GM19397 (cell line): ENCODE results near the gene GJC2.

Experiments
- ATAC-seq: cut with Tn5 transposase; IDR thresholded peaks from one replicate; pipeline ENCODE4 v1.9.1; 2021; ENCODE audit warnings: mild to moderate bottlenecking, moderate library complexity; ENCODE audit not compliant: unreplicated experiment

GJC2 gene

DNA sequence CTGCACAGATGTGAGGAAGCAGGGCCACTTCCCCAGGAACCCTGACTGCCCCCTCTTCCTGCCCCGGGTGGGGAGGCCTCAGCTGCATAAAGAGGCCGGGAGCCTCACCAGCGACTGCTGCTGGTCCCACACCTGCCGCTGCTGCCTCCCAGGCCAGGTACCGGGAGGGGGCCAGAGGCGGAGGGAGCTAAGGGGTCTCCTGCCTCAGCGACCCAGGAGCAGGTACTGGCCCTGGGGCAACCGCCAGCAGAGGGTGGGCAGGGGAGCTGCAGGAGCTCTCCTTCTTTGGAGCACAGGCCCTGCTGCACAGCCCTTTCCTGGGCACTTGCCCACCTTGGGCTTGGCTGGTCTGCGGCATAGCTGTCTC lies 6.8 kb downstream of the GJC2 start:
- no peak for ATAC-seq

DNA sequence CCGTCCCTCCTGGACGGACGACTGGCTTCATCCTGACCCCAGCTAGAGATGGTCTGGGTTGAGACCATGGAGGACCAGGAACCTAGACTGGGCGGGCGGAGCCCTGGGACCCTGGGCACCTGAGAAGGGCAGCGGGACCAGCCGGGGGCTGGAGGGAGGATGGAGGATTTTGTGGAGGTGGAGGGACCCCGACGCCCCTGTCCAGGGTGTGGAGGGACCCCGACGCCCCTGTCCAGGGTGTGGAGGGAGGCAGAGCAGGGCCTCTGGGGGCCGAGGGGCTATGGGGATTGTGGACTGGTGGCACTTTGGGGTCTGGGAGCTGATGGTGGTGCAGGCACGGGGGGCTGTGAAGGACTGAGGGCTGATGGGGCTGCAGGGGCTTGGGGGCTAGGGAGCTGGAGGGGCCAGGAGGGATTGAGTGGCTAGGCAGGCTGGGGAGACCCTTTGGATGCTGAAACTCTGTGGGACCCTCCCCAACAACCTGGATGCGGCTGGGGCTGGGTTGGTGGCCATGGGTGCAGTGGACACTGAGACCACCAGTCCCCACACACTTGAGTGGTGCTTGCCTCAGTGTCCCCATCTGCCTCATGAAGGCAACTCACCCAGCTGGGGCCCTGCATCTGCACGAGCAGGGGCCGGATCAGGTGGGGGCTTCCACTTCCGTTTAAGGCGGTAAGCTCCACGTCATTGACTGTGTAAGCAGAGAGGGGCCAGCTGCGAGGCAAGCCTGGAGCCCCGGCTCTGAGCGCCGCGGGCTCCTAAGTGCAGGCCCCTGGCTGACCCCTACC lies 7.4 kb downstream of the GJC2 start:
- ATAC-seq: no peak

DNA sequence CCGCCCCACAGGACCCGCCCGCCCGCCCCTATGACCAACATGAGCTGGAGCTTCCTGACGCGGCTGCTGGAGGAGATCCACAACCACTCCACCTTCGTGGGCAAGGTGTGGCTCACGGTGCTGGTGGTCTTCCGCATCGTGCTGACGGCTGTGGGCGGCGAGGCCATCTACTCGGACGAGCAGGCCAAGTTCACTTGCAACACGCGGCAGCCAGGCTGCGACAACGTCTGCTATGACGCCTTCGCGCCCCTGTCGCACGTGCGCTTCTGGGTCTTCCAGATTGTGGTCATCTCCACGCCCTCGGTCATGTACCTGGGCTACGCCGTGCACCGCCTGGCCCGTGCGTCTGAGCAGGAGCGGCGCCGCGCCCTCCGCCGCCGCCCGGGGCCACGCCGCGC lies 8.0 kb downstream of the GJC2 start:
- no peak for ATAC-seq

DNA sequence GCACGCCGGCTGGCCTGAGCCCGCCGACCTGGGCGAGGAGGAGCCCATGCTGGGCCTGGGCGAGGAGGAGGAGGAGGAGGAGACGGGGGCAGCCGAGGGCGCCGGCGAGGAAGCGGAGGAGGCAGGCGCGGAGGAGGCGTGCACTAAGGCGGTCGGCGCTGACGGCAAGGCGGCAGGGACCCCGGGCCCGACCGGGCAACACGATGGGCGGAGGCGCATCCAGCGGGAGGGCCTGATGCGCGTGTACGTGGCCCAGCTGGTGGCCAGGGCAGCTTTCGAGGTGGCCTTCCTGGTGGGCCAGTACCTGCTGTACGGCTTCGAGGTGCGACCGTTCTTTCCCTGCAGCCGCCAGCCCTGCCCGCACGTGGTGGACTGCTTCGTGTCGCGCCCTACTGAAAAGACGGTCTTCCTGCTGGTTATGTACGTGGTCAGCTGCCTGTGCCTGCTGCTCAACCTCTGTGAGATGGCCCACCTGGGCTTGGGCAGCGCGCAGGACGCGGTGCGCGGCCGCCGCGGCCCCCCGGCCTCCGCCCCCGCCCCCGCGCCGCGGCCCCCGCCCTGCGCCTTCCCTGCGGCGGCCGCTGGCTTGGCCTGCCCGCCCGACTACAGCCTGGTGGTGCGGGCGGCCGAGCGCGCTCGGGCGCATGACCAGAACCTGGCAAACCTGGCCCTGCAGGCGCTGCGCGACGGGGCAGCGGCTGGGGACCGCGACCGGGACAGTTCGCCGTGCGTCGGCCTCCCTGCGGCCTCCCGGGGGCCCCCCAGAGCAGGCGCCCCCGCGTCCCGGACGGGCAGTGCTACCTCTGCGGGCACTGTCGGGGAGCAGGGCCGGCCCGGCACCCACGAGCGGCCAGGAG lies 8.6 kb downstream of the GJC2 start:
- no peak for ATAC-seq

DNA sequence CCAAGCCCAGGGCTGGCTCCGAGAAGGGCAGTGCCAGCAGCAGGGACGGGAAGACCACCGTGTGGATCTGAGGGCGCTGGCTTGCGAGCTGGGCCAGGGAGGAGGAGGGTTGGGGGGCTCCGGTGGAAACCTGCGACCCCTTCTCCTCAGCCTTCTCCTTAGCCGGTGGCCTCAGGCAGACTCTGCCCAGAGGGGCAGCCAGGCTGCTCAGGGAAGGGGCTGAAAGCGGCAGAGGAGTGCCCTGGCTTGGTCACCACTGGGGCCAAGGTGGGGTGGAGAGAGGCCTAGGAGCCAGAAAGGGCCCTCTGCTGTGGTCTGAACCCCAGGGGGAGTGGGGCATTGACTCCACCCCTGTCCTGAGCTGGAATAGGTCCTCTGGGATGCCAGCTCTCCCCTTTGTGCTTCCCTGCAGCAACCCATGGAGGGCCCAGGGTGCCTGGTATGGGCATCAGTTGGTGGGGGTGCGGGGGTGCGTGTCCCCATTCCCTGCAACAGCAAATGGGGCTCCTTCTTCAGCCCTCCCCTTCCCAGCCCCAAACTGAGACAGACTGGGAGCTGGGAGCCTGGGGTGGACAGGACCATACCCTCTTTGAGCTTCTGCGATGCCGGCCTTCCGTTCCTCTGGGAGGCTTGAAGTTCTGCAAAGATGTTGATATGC lies 9.4 kb downstream of the GJC2 start:
- no peak for ATAC-seq

DNA sequence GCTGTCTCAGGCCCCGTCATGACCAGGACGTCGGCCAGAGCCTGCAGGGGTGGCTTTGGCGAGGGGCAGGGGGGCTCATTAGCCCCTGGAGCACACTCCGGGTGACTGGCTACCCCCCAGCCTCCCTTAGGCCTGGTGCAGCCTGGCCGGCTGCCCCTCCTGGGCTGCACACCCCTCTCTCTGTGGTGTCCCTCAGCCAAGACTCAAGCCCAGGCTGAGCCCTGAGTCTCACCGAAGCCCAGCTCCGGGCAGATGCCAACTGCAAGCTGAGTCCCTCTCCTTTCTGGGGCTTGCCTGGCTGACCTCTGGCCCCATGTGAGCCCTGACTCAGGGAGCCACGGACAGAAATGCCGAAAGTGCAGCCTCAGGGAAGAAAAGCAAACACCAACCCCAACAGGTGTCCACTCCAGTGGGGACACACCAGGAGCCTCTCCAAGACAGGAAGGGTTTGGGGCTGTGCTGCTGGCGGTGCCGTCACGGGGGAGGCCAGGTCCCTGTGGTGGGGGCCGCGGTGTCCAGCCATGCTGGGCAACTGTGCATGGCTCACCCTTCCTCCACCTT lies 10.6 kb downstream of the GJC2 start:
- ATAC-seq: no peak

DNA sequence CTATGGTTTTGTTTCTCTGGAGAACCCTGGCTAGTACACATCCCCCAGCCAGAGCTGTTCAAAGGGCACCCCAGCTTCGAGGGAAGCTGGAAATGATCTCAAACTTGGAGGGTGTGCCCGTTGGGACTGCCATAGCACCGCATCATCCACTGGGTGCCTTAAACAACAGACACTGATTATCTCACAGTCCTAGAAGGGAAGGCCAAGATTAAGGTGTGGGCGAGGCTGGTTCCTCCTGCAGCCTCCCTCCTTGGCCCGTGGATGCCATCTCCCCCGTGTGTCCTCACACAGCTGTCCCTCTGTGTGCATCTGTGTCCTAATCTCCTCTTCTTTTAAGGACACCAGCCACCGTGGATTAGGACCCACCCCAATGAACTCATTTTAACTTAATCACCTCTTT lies 11.6 kb downstream of the GJC2 start:
- ATAC-seq: no peak

DNA sequence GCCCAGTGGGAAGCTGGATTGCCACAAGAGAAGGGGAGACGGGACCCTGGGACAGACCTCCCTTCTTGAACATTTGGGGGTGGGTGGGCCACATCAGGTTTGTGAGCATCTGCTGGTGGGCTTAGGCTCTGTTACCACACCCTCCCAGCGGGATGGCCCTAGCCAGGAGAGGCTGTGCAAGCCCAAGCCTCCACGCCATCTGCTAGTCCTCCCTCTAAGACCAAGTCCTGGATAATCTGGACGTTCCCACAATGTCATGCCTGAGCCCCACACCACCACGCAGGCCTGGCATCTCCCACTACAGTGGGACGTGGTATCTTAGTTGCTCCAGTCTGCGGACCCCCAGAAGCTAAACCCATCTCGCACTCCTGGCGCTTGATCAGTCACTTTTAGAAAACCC lies 12.1 kb downstream of the GJC2 start:
- no peak for ATAC-seq

DNA sequence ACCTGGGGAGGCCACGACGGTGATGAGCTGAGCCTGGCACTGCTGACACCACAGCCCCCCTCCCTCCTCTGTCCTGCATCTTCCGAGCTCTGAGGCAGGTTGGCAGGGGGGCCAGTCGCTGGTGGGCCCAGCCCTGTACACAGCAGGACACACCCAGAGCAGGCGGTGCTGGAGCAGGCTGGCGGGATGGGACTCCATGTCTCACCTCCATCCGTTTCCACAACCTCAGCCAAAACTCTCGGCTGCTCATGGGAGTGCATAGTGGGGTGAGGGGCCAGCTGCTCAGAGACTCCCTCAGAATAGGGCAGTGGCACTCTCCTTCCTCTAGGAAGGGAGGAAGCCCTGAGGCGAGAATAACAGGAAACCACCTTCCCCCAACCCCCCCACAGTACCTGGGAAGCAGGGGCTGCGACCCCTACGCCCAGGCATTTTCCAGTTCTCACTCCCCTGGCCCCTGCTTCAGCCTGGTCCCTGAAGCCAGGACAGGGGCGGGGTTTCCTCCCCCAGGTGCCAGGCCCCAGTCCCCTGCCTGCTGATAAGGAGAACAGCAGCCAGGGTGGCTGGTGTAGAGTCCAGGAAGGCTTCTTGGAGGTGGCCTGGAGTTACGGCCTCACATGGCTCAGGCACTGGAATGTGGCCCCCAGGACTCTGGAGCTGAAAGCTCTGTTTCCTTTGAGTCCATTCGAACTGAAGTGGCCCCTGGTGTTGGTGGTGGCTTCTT lies 12.7 kb downstream of the GJC2 start:
- no peak for ATAC-seq

DNA sequence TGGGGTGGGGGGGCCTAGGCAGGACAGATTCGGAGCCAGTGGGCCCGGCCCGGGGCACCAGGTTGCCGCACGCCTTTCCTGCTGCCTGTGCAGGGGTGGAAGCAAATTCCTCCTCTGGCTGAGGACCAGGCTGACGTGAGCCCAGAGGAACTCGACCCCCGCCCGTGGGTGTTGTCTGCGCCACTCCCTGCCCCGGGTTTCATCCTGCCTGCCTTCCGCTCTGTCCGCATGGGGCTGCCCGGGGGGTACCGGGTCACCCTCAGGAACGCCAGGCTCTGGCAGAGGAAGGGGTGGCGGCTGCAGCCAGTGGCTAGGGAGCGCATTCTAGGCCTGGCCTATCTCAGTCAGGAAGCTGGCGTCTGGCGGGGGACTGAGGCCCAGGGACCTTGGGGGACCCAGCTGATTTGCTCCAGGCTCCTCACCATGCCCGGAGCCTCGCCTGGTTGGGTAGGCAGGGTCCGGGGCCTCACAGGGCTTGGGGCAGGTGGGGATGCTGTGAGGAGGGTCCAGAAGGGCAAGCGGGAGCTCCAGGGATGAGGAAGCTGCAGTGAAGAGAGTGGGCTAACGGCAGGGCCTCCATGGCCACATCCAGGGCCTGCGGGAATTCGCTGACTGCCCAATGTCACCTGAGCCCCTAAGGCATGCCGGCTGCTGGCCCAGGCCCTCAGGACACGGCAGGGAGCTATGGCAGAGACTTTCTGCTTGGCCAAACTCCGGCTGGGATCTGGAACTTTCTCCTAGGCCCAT lies 13.4 kb downstream of the GJC2 start:
- ATAC-seq: no peak

DNA sequence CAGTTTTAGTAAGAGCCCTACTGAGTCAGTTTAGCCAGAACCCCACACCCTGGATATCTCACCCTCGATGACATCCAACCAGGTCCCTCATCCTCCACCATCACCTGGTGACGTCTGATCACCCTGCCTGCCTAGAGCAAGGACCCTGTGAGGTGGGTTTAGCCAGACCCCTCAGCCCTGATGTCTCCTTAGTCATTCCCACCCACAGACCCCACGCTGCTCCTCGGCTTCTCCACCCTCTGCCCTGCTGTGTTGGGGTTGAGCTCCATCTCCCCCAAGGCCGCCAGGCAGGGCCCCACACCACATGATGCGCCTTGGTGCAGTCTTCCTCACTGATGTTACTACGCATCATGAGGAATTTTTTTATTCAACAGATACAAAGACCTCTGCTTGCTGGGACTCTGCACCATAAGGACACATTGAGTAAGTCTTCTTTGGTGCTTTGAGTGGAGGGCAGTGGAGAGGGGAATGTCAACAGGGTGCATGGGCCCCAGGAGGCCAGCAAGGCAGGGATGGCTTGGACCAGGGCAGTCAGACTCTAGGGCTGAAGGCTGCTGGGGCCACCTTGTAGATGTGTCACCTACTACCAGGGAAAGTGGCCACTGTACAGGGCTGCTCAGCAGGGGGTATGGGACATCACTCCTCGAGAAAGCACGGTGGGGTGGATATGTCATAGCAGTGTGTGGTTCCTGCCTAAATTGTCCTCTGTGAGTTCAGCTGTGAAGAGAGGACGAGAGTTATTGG lies 14.2 kb downstream of the GJC2 start:
- ATAC-seq: no peak

DNA sequence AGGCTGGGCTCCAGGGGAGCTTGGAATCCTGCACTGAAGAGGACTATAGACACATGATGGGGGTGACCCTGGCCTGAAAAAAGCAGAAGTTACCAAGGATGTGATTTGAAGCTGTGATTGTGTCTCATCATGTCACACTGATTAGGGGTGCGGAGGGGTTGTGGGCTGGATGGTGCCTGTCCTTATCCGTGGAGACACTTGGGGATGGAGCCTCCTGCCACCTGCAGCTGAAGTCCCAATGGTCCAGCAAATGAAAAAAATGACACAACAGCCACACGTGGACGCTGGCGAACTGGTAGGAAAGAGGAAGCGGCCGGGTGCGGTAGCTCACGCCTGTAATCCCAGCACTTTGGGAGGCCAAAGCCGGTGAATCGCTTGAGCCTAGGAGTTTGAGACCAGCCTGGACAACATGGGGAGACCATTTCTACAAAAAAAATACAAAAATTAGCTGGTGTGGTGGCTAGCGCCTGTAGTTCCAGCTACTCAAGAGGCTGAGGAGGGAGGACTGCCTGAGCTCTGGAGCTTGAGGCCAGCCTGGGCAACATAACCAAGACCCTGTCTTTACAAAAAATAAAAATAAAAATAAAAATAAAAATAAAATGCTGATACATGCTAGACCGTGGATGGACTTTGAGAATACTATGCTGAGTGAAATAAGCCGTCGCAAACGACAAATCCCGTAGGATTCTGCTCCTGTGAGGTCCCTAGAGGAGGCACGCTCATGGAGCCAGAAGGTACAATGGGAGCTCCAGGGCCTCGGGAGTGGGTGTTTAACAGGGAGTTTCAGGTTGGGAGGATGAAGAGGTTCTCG lies 15.0 kb downstream of the GJC2 start:
- no peak for ATAC-seq

DNA sequence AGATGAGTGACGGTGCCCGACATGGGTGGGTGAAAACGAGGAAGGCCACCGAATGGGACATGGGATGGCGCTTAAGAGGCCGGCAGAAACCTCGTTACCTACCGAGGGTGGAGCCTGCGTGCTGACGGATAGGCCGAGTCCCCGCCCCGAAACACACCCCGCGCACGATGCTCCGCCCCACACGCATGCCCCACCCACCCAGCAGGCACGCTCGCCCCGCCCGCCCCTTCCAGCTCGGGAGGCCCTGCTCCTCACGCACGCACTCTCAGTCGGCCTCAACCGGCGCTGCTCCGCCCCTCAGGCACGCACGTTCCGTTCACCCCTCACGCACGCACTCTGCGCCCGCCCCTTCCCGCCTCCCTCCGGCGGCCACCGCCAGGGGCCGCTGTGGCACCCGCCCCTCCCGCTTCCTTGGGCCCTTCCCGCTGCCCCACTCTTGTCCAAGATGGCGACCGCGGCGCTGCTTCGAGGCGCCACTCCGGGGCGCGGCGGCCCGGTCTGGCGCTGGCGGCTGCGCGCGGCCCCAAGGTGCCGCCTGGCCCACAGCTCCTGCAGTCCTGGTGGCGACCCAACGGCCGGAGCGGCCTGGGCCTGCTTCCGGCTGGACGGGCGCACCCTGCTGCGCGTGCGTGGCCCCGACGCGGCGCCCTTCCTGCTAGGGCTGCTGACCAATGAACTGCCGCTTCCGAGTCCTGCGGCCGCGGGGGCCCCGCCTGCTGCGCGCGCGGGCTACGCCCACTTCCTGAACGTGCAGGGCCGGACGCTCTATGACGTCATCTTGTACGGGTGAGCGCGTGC lies 15.8 kb downstream of the GJC2 start, which contains the start of gene IBA57:
TSS of gene IBA57 (plus strand) at position 433 of the 798 bp plus-strand sequence. CDS start at position 446, 13 bp downstream.
- peak; percentile 81 for ATAC-seq

DNA sequence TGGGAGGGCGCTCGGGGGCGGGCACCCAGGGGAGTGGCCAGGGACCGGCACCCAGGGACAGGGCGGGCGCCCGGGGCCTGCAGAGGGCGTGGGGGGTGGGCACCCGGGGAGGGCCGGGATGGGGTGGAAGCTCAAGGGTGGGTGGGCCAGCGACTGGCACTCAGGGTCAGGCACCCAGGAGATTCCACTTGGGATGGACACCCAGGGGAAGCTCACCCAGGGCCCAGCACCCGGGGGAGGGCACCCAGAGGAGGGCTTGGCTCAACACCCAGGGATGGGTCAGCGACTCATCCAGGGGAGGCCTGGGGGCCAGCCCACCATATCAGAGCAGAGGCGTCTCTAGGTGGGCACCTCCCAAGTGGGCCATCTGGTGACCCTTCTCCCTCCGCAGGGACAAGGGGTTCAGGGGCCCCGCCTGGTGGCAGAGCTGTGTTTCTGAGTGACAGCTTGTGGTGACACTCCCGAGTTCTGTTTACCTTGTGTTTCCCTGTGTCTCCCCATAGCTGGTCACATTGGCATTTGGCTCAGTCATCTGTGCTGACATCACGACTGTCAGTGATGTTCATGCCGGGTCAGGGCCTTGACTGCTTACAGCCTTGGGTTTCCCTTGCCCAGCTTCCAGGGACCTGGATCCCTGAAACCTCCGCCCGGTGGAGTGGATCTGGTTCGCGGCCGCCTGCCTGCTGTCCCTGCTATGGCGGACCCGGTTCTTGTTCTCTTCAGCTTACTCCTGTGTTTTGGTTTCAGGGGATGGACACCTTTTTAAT lies 16.6 kb downstream of the GJC2 start:
- ATAC-seq: peak; percentile 6

DNA sequence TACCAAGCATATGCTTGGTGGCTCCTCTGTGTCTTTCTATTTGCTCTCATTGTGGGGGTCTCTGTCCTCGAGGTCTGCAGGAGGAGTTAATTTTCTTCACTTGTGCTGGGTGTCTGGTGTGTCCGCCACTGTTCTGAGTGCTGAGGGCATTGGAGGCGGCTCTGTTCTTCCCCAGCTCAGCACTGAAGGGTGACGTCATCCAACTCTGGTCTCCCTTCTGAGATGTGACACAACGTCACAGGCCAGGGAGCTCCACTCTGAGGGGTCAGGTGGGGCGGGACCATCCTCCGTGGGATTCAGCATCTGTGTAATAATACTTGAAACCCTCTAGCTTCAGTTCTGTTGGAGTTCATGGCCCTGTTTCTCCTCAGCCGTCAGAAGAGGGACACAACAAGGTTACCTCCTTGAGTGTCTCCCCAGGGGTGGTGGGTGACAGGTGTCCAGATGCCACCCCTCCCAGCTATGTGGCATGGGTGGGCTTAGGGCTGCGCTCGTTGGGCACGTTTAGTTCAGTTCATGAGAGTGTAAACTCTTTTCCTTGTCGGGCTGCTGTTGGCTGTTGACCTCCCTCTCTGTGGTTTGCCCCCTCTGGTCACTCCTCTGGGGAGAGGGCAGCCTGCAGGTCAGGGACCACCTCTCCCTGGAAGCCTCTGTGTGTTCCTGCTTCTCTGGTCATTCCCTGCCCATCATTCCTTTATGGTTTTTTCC lies 19.0 kb downstream of the GJC2 start:
- no peak for ATAC-seq

DNA sequence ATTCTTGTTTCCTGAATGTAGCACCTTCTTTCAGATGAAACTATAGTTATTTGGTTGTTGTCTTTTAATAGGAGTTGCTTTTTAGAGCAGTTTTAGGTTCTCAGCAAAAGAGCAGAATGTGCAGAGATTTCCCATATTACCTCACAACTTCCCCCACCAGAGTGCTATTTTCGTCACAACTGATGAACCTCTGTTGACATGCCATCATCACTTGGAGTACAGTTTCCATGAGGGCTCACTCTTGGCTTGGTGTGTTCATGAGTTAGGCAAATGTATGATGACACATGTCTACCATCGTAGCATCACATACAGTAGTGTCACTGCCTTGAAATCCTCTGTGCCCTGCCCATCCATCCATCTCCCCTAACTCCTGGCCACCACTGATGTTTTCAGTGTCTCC lies 19.6 kb downstream of the GJC2 start:
- ATAC-seq: no peak
